Kidney (tissue), 14 donors: ENCODE measurements around the gene MUCL1. TPM values are rescaled to one million over a fixed set of nuclear protein-coding genes. Genes with fewer than 3 reads are reported as not detected.
A peak's percentile ranks its signal among the peaks of the same experiment; 100 is the strongest.

ENCODE experiments used
- DNase-seq, 5 donors: peaks; one replicate each; pipeline ENCODE4 v3.0.0-alpha.2; 2013 to 2020
- FAIRE-seq: peaks from 2 replicates; lab custom pipeline; 2012; peaks lifted over from hg19 to GRCh38; lab: Jason Lieb, UNC
- H3K27ac ChIP-seq, 2 donors: one replicate each; pipeline ENCODE4 v1.7.0; 2013; ENCODE audit warnings: low read depth in 2 of 2, low read length in 2 of 2, inconsistent platforms in 1 of 2
- H3K27me3 ChIP-seq: one replicate; pipeline ENCODE4 v1.7.1; 2013; ENCODE audit warnings: low read length, inconsistent platforms; ENCODE audit not compliant: control insufficient read depth, insufficient read depth
- H3K36me3 ChIP-seq, 3 donors: one replicate each; pipeline versions ENCODE4 v1.7.0 to v1.7.1; 2013; ENCODE audit warnings: low read length in 3 of 3, control low read depth in 1 of 3, inconsistent platforms in 1 of 3; ENCODE audit not compliant: insufficient read depth in 3 of 3, control insufficient read depth in 2 of 3
- H3K4me1 ChIP-seq, 3 donors: one replicate each; pipeline versions ENCODE4 v1.7.0 to v1.7.1; 2013; ENCODE audit warnings: low read length in 3 of 3, inconsistent platforms in 1 of 3, low read depth in 1 of 3; ENCODE audit not compliant: control insufficient read depth in 2 of 3, insufficient read depth in 2 of 3
- H3K4me3 ChIP-seq, 3 donors: one replicate each; pipeline versions ENCODE4 v1.7.0 to v1.8.1; 2013; ENCODE audit warnings: low read length in 3 of 3, control low read depth in 1 of 3, inconsistent platforms in 1 of 3
- H3K9ac ChIP-seq, 3 donors: one replicate each; pipeline versions ENCODE4 v1.7.0 to v1.7.1; 2013; ENCODE audit warnings: low read length in 3 of 3, control low read depth in 1 of 3, inconsistent platforms in 1 of 3
- H3K9me3 ChIP-seq, 3 donors: one replicate each; pipeline versions ENCODE4 v1.7.0 to v1.7.1; 2013; ENCODE audit warnings: low read length in 3 of 3, control low read depth in 1 of 3, inconsistent platforms in 1 of 3; ENCODE audit not compliant: control insufficient read depth in 2 of 3, insufficient read depth in 1 of 3
- CTCF ChIP-seq: IDR thresholded peaks from 3 replicates; pipeline ENCODE4 v1.5.1; 2012; ENCODE audit warnings: mild to moderate bottlenecking, moderate library complexity, borderline replicate concordance; ENCODE audit not compliant: insufficient read depth; ENCODE audit errors: extremely low read depth
- intact Hi-C: fragments of 100-400 bp; cut with DNase I; formaldehyde crosslinking; loops from one replicate; pipeline ENCODE4 v1.11.1; 2022
- polyA plus RNA-seq: library from polyadenylated mRNA; stranded (reverse); fragments of 350-450 nt; fragmentation: Illumina TruSeq; extraction: RNeasy Lipid Tissue Mini Kit (QIAGEN cat#74804); gene quantifications from one replicate; pipeline ENCODE4 v1.2.3, GENCODE V29; 2014; ENCODE audit warnings: low read depth, low replicate concordance; ENCODE audit not compliant: insufficient read depth
- total RNA-seq: library from RNA; stranded (reverse); fragmentation: NEBNext Ultra II Directional; extraction: Animal tissue kit (Norgen Biotek cat#: 25700); gene quantifications from one replicate; pipeline ENCODE4 v1.2.1, GENCODE V29; 2021
- donor health status: control.
- donor health status: control.
- donor health status: control.
- donor health status: control.
- donor health status: control.
- donor health status: DM: yes; HTN: yes; CAD: no.
- donor health status: Normal renal cell carcinoma (clear cell type).

Gene MUCL1
- total and polyA plus RNA-seq, 2 donors from 2014 or later: not detected

GRCh38 chr12:54891717-54892478, 37.6 kb downstream of the MUCL1 start:
- Histone ChIP-seq H3K27me3 (no peaks in the 10 kb centered on the region), H3K36me3 (no peaks in the 10 kb centered on the region), H3K9ac (no peak overlapping the region), H3K4me3 (no peak overlapping the region), H3K9me3 (no peaks in the 10 kb centered on the region), H3K4me1 (no peaks in the 10 kb centered on the region), H3K27ac (no peak overlapping the region)
- no peak for TF ChIP-seq CTCF
- FAIRE-seq (no peak), DNase-seq (peak in 2 of 5 donors; percentile 1 to 3)
- intact Hi-C loops: no loop called here

Other genes starting within 250 kb of the MUCL1 start
- gene LACRT, start 219.6 kb upstream of the MUCL1 start, total RNA-seq: not detected
- not detected for gene LACRT, start 219.6 kb upstream of the MUCL1 start, polyA plus RNA-seq
- not detected for gene DCD, start 206.2 kb upstream of the MUCL1 start, total RNA-seq
- gene DCD, start 206.2 kb upstream of the MUCL1 start, polyA plus RNA-seq: not detected
- 4.9 TPM for gene TESPA1, start 130.2 kb downstream of the MUCL1 start, total RNA-seq
- not detected for gene TESPA1, start 130.2 kb downstream of the MUCL1 start, polyA plus RNA-seq
- gene NEUROD4, start 165.5 kb downstream of the MUCL1 start, total RNA-seq: not detected
- gene NEUROD4, start 165.5 kb downstream of the MUCL1 start, polyA plus RNA-seq: not detected